AG04450 (cell line): ENCODE measurements around the gene CTTN. TPM values are rescaled to one million over a fixed set of nuclear protein-coding genes. Genes with fewer than 3 reads are reported as not detected.

Experiments used
- CTCF ChIA-PET: fragments of 300-600, 350-600 bp; formaldehyde crosslinking; extraction: SDS; loops from one replicate; lab custom pipeline; 2022; ENCODE audit warnings: antibody characterized with exemption, inconsistent platforms; lab: Charles Lee
- POLR2A ChIA-PET: fragments of 350-600 bp; formaldehyde crosslinking; extraction: SDS; loops from one replicate; lab custom pipeline; 2021; ENCODE audit warnings: antibody characterized with exemption, inconsistent platforms; lab: Yijun Ruan, JAX
- DNase-seq: peaks from one replicate; pipeline ENCODE4 v3.0.0-alpha.2; 2011; ENCODE audit warnings: low read depth, low spot score
- H3K27ac ChIP-seq: one replicate; pipeline ENCODE4 v1.5.1; 2012; ENCODE audit warnings: low read depth, low read length, control low read depth
- H3K27me3 ChIP-seq: one replicate; pipeline ENCODE4 v1.6.0; 2012; ENCODE audit warnings: low read length; ENCODE audit not compliant: control insufficient read depth, insufficient read depth
- H3K4me3 ChIP-seq: 2 replicates; pipeline ENCODE4 v1.5.1; 2011; ENCODE audit warnings: mild to moderate bottlenecking, low read depth, low read length, control low read depth
- H3K9me3 ChIP-seq: 2 replicates; pipeline ENCODE4 v1.5.1; 2012; ENCODE audit warnings: low read length; ENCODE audit not compliant: control insufficient read depth, insufficient read depth
- CTCF ChIP-seq: IDR thresholded peaks from 2 replicates; pipeline ENCODE4 v1.5.1; 2011; ENCODE audit warnings: low read depth, low read length, control low read depth, inconsistent platforms
- polyA plus RNA-seq: library from polyadenylated mRNA; depleted of rRNA; stranded (reverse); fragments of >200 nt; gene quantifications from 2 replicates; pipeline ENCODE4 v1.2.3, GENCODE V29; 2011; rRNA removed

CTTN gene
- polyA plus RNA-seq, 1 experiment, result 180 TPM

- TF ChIP-seq CTCF, result no peak
These were observed 87.1 kb downstream of the CTTN start for GRCh38 chr11:70485326-70486025.

GRCh38 chr11:70486026-70486415 lies 87.7 kb downstream of the CTTN start:
- ChIA-PET POLR2A (no interaction called here), CTCF (no interaction called here)
- peaks cover 41% of the 10 kb centered on the region for H3K9me3 ChIP-seq

More at GRCh38 chr11:70485326-70486025, 87.1 kb downstream of the CTTN start:
- Histone ChIP-seq H3K4me3 (no peak overlapping the region), H3K27me3 (no peaks in the 10 kb centered on the region), H3K9me3 (peaks cover 36% of the 10 kb centered on the region), H3K27ac (no peak overlapping the region)
- ChIA-PET POLR2A (no interaction called here), CTCF (no interaction called here)
- DNase-seq, result no peak

More at GRCh38 chr11:70486026-70486415, 87.7 kb downstream of the CTTN start:
- Histone ChIP-seq H3K4me3 (no peak overlapping the region), H3K27ac (no peak overlapping the region), H3K27me3 (no peaks in the 10 kb centered on the region)
- no peak for DNase-seq
- TF ChIP-seq CTCF, result no peak

Other genes with a start within 250 kb of the CTTN start
- gene FADD, start 195.2 kb upstream of the CTTN start, polyA plus RNA-seq, result 29.3 and 35.8 TPM in 2 replicates
- 32.9 and 39.9 TPM in 2 replicates for gene PPFIA1, start 127.8 kb upstream of the CTTN start, polyA plus RNA-seq